Fibroblast of mammary gland (primary cell): ENCODE results near the gene ALG12.

Experiments used
- DNase-seq: peaks from one replicate; pipeline ENCODE4 v3.0.0-alpha.2; 2010; ENCODE audit warnings: low read depth
- H3K4me3 ChIP-seq: 2 replicates; pipeline ENCODE4 v1.5.1; 2011; ENCODE audit warnings: low read depth, mild to moderate bottlenecking, low read length, moderate library complexity; ENCODE audit not compliant: control insufficient read depth
- CTCF ChIP-seq: conservative IDR thresholded peaks from 2 replicates; pipeline ENCODE4 v1.5.1; 2011; ENCODE audit warnings: low read depth, low read length, inconsistent platforms; ENCODE audit not compliant: control insufficient read depth, insufficient read depth

The ALG12 gene

GRCh38 chr22:49914256-49914655 is 4.0 kb downstream of the ALG12 start:
- DNase-seq, result no peak

GRCh38 chr22:49913446-49913845 is 4.8 kb downstream of the ALG12 start:
- no peak for TF ChIP-seq CTCF
- no peak for DNase-seq
- H3K4me3 ChIP-seq, result no peak overlapping the region

More at GRCh38 chr22:49914256-49914655, 4.0 kb downstream of the ALG12 start:
- no peak for TF ChIP-seq CTCF
- H3K4me3 ChIP-seq, result no peak overlapping the region

GRCh38 chr22:49913026-49913425 is 5.2 kb downstream of the ALG12 start:
- no peak for TF ChIP-seq CTCF
- no peak for DNase-seq

GRCh38 chr22:49911881-49912625 is 6.2 kb downstream of the ALG12 start:
- TF ChIP-seq CTCF, result no peak
- H3K4me3 ChIP-seq, result no peak overlapping the region
- no peak for DNase-seq

More at GRCh38 chr22:49913026-49913425, 5.2 kb downstream of the ALG12 start:
- no peak overlapping the region for H3K4me3 ChIP-seq

GRCh38 chr22:49910229-49911155 is 7.7 kb downstream of the ALG12 start:
- DNase-seq, result no peak
- TF ChIP-seq CTCF, result no peak

GRCh38 chr22:49909476-49910205 is 8.6 kb downstream of the ALG12 start:
- TF ChIP-seq CTCF, result no peak
- no peak for DNase-seq
- no peak overlapping the region for H3K4me3 ChIP-seq

More at GRCh38 chr22:49910229-49911155, 7.7 kb downstream of the ALG12 start:
- H3K4me3 ChIP-seq, result no peak overlapping the region
